Heart right ventricle (tissue), 16 donors: ENCODE results near the gene C14orf132. TPM values are rescaled to one million over a fixed set of nuclear protein-coding genes. Genes with fewer than 3 reads are reported as not detected.
A peak's percentile ranks its signal among the peaks of the same experiment; 100 is the strongest.

Experiments
- ATAC-seq, 8 donors: fragments of 200-7000 bp; cut with Tn5 transposase; one replicate each; pipeline ENCODE4 v1.9.1; 2020; ENCODE audit warnings: mild to moderate bottlenecking in 8 of 8, moderate library complexity in 8 of 8, moderate number of reproducible peaks in 1 of 8
- DNase-seq, 2 donors: peaks; one replicate each; pipeline ENCODE4 v3.0.0-alpha.2; 2020
- H3K27ac ChIP-seq, 10 donors: fragments of 200-600 bp; sonication (generic) in 2 of 10; one replicate each; pipeline versions ENCODE4 v1.5.0 to v1.8.0; 2020 to 2022; ENCODE audit warnings: mild to moderate bottlenecking in 3 of 10
- H3K27me3 ChIP-seq, 7 donors: fragments of 200-600 bp; one replicate each; pipeline ENCODE4 v1.8.0; 2021 to 2022; ENCODE audit warnings: mild to moderate bottlenecking in 2 of 7
- H3K36me3 ChIP-seq, 9 donors: fragments of 200-600 bp; sonication (generic) in 1 of 9; one replicate each; pipeline versions ENCODE4 v1.5.0 to v1.8.0; 2020 to 2022; ENCODE audit warnings: mild to moderate bottlenecking in 2 of 9
- H3K4me1 ChIP-seq, 9 donors: fragments of 200-600 bp; sonication (generic) in 1 of 9; one replicate each; pipeline versions ENCODE4 v1.5.0 to v1.8.0; 2020 to 2022; ENCODE audit warnings: mild to moderate bottlenecking in 4 of 9
- H3K4me3 ChIP-seq, 10 donors: fragments of 200-600 bp; sonication (generic) in 2 of 10; one replicate each; pipeline versions ENCODE4 v1.5.0 to v1.8.0; 2020 to 2022; ENCODE audit warnings: mild to moderate bottlenecking in 7 of 10, moderate library complexity in 2 of 10
- H3K9me3 ChIP-seq, 11 donors: fragments of 200-600 bp in 10 of 11; sonication (generic) in 2 of 11; one replicate each; pipeline versions ENCODE4 v1.5.0 to v1.8.0; 2013 to 2022; ENCODE audit warnings: mild to moderate bottlenecking in 2 of 11, control low read depth in 1 of 11, moderate library complexity in 1 of 11
- CTCF ChIP-seq, 9 donors: fragments of 200-600 bp; sonication (generic) in 2 of 9; IDR thresholded peaks; one replicate each; pipeline versions ENCODE4 v1.5.0 to v1.8.0; 2021 to 2022; ENCODE audit warnings: antibody characterized with exemption in 9 of 9, mild to moderate bottlenecking in 5 of 9, moderate library complexity in 1 of 9
- WGBS, 2 donors: extraction: QIAGEN DNeasy Blood & Tissue Kit; methylation state at CpG; one replicate each; pipeline ENCODE4 v1.1.7; 2013; ENCODE audit warnings: inconsistent platforms in 1 of 2; 5-methylcytosine and 5-hydroxymethylcytosine counted together
- intact Hi-C, 10 donors: fragments of 100-400 bp; cut with DNase I; formaldehyde crosslinking; loops; one replicate each; pipeline versions ENCODE4 v1.11.1 to v1.14.2; 2022
- polyA plus RNA-seq, 2 donors: library from polyadenylated mRNA; stranded (reverse); fragments of 200-250 nt; gene quantifications; one replicate each; pipeline ENCODE4 v1.2.3, GENCODE V29; 2013
- total RNA-seq, 10 donors: library from RNA; stranded (reverse); fragmentation: NEBNext Ultra II Directional in 3 of 10; extraction: Animal tissue kit (Norgen Biotek cat#: 25700) in 3 of 10; gene quantifications; one replicate each; pipeline versions ENCODE4 v1.2.1 to v1.2.4, GENCODE V29; 2021 to 2023
- donor health status: Arrhythmogenic right ventricular cardiomyopathy.
- donor health status: ischemic (EF 13 %, LVEDD 7.1; RV severe dilation, severe dysfunction).
- donor health status: healthy with polysubstance abuse.
- donor health status: DM: no; HTN: yes; CAD: no.
- donor health status: DM: no; HTN: no; CAD: no.
- donor health status: ischemic (EF 25% LVEDD 6.9; RV normal size, moderate dysfunction).
- donor health status: ischemic (EF 25% LVEDD 5.7; RV mildly dilated, moderate dysfunction).
- donor health status: healthy.
- donor health status: DM: yes; HTN: yes; CAD: no.
- donor health status: Ischemic cardiomyopathy.
- donor health status: ischemic (EF 35%, LVEDD 5.7; RV mildly dilated, moderate dysfunction).
- donor health status: nonischemic (EF 11% LVEDD 7.7; RV severe dilation, severe dysfunction).
- donor health status: DM: yes; HTN: yes; CAD: no.
- donor health status: PGD.
- donor health status: ischemic (EF 29% LVEDD 5.4; RV normal size, mild dysfunction).
- donor health status: nonischemic (EF 23%, LVEDD 6.1; RV moderate dilation, normal function).

Gene C14orf132
- total and polyA plus RNA-seq, 12 donors, result 0.80 to 16.2 (median 2.5) TPM

- Histone ChIP-seq H3K9me3 (peaks cover 0 to 27% (median 9%) of the 10 kb centered on the region in 11 donors), H3K4me3 (no peak overlapping the region), H3K27ac (peak overlapping the region in 1 of 10 donors; percentile 22), H3K4me1 (peaks cover 0 to 7% (median 0%) of the 10 kb centered on the region in 9 donors), H3K27me3 (peaks cover 0 to 11% (median 0%) of the 10 kb centered on the region in 7 donors), H3K36me3 (no peaks in the 10 kb centered on the region)
- 88 to 91% methylated on average over 6 of the region's 6 CpGs for WGBS, 2 donors
- ATAC-seq (no peak), DNase-seq (no peak)
- intact Hi-C loops, result no loop called here
- no peak for TF ChIP-seq CTCF (IDR thresholded peaks at IDR 0.05)
These were observed 95.3 kb downstream of the C14orf132 start for GRCh38 chr14:96134508-96134907.

GRCh38 chr14:96135285-96135684 lies 96.1 kb downstream of the C14orf132 start:
- DNase-seq, result peak in 1 of 2 donors; percentile 28
- peak in 5 of 8 donors; percentile 62 to 86 (median 65) for ATAC-seq
- 39 to 52% methylated on average over 8 of the region's 8 CpGs for WGBS, 2 donors

GRCh38 chr14:96136371-96137005 lies 97.3 kb downstream of the C14orf132 start:
- intact Hi-C loops, result no loop called here
- peak in 3 of 8 donors; percentile 76 to 83 (median 77) for ATAC-seq
- DNase-seq, result no peak

More at GRCh38 chr14:96135285-96135684, 96.1 kb downstream of the C14orf132 start:
- TF ChIP-seq CTCF (IDR thresholded peaks at IDR 0.05), result no peak
- peaks cover 0 to 27% (median 9%) of the 10 kb centered on the region in 11 donors for H3K9me3 ChIP-seq
- H3K4me1 ChIP-seq, result peaks cover 0 to 7% (median 0%) of the 10 kb centered on the region in 9 donors
- H3K27me3 ChIP-seq, result peaks cover 0 to 11% (median 0%) of the 10 kb centered on the region in 7 donors
- peak overlapping the region in 3 of 10 donors; percentile 36 to 40 (median 38) for H3K27ac ChIP-seq
- H3K36me3 ChIP-seq, result no peaks in the 10 kb centered on the region
- intact Hi-C loops, result no loop called here
- no peak overlapping the region for H3K4me3 ChIP-seq

GRCh38 chr14:96138241-96138640 lies 99.1 kb downstream of the C14orf132 start:
- 92 to 100% methylated on average over 1 of the region's 1 CpG for WGBS, 2 donors
- Histone ChIP-seq H3K36me3 (no peaks in the 10 kb centered on the region), H3K4me3 (no peak overlapping the region), H3K9me3 (peaks cover 0 to 34% (median 13%) of the 10 kb centered on the region in 11 donors), H3K27me3 (peaks cover 0 to 4% (median 0%) of the 10 kb centered on the region in 7 donors), H3K4me1 (peaks cover 0 to 7% (median 0%) of the 10 kb centered on the region in 9 donors), H3K27ac (no peak overlapping the region)
- DNase-seq (no peak), ATAC-seq (no peak)
- no peak for TF ChIP-seq CTCF (IDR thresholded peaks at IDR 0.05)
- intact Hi-C loops, result no loop called here

More at GRCh38 chr14:96136371-96137005, 97.3 kb downstream of the C14orf132 start:
- peaks cover 0 to 7% (median 0%) of the 10 kb centered on the region in 9 donors for H3K4me1 ChIP-seq
- no peak overlapping the region for H3K4me3 ChIP-seq
- H3K27me3 ChIP-seq, result peaks cover 0 to 11% (median 0%) of the 10 kb centered on the region in 7 donors
- no peaks in the 10 kb centered on the region for H3K36me3 ChIP-seq
- peaks cover 0 to 27% (median 9%) of the 10 kb centered on the region in 11 donors for H3K9me3 ChIP-seq
- TF ChIP-seq CTCF (IDR thresholded peaks at IDR 0.05), result no peak
- peak overlapping the region in 2 of 10 donors; percentile 38 to 40 for H3K27ac ChIP-seq
- 31 to 36% methylated on average over 4 of the region's 4 CpGs for WGBS, 2 donors
